Stimulated activated CD4-positive, alpha-beta T cell treated with anti-CD3 and anti-CD28 coated beads, Interleukin-15, amount 100 ng/mL, for 24 hours (primary cell): ENCODE data around the gene FAR2.
"Not testable (repeated sequence)": the region's sequence is repeated elsewhere in the genome, so short reads cannot be mapped to it uniquely, and the experiment has no call there.

Experiments
- DNase-seq: peaks from one replicate; pipeline ENCODE4 v3.0.0-alpha.2; 2020

The FAR2 gene

DNA sequence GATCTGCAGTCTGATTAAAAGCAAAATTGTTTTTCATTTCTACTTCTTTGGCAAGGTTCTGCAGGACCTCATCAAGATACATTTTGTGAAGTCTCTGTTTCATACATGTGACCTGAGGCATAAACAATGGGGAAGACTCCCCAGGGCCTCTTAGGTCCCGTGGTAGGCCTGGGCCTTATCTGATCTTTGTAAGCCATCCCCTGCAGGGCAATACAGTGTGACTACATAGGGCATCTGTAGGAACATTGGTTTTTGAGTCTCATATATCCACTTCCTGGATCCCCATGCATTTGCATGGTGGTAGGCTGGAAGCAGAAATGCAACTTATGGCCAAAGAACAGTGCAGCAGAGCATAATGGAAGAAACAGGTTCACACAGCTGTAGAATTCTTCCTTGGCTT is 6.0 kb downstream of the FAR2 start:
- DNase-seq: no peak

DNA sequence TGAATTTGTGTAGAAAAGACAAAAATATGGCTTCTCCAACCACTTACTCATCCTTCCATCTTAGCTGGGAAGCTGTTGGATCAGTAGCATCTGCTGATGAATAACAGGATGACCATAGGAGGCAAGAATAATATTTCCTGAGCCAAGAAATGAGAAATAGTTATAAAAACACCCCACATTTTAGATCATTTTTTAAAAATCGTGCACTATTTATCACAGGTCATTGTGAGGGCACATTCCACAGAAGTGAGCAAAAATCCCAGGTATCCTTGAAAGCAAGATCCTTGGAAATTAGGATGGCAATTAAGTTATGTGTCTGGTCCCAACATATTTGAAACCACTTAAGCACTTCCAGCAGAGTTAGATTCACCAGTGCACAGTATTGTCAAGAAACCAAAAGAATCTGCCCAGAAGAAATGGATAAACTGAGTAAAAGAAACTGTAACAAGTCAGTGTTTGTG is 8.4 kb downstream of the FAR2 start:
- DNase-seq: no peak

- DNase-seq: no peak
Measured at GRCh38 chr12:29158115-29158763, 9.2 kb downstream of the FAR2 start.

DNA sequence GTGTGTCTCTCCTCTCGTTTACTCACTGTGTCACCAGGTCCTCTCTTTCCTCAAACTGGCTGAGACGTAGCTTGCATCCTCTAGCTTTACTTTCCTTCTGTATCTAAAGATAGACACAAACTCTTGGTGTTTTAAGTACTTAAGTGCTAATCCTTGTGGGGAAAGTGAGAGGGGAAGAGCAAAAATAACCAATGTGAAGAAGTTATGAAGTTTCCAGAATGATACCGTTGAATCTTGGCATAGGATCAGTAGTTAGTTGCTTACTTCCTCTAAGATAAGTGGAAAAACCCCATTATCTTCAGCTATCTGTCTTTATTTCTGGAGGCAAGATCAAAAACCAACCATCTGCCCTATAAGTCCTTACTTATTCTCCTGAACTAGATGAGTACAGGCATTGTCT is 10.6 kb downstream of the FAR2 start:
- no peak for DNase-seq

- peak; percentile 19 for DNase-seq
Measured at GRCh38 chr12:29160230-29160629, 11.2 kb downstream of the FAR2 start.

- no peak for DNase-seq
Measured at GRCh38 chr12:29163146-29163545, 14.1 kb downstream of the FAR2 start.

GRCh38 chr12:29164477-29165393 is 15.7 kb downstream of the FAR2 start:
- no peak for DNase-seq

- DNase-seq: no peak
Measured at GRCh38 chr12:29167445-29167844, 18.4 kb downstream of the FAR2 start.

GRCh38 chr12:29167988-29168387 is 18.9 kb downstream of the FAR2 start:
- DNase-seq: no peak

GRCh38 chr12:29169978-29170377 is 20.9 kb downstream of the FAR2 start:
- DNase-seq: not testable (repeated sequence)

- DNase-seq: not testable (repeated sequence)
Measured at GRCh38 chr12:29170478-29171084, 21.5 kb downstream of the FAR2 start.

- DNase-seq: no peak
Measured at GRCh38 chr12:29171421-29172258, 22.6 kb downstream of the FAR2 start.

DNA sequence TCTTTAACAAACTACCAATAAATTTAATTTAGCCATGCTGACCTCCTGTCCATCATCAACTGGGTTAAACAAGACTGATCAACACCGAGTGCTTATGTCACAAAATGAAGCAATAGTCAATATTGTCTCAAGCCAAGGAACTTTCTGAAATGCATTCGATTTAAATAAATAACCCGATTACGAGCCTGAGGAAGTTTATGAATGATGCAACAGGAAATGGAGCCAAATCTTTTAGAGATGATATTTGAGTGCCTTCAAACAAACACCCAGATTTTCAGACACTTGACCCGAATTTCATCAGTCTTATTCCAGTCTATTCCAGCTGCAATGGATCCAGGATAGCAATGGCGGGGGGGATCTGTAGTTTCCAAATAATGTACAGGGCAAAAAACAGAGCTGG is 27.9 kb downstream of the FAR2 start:
- no peak for DNase-seq

- not testable (repeated sequence) for DNase-seq
Measured at GRCh38 chr12:29182247-29182646, 33.2 kb downstream of the FAR2 start.

GRCh38 chr12:29187756-29188155 is 38.7 kb downstream of the FAR2 start:
- no peak for DNase-seq

- DNase-seq: no peak
Measured at GRCh38 chr12:29191267-29191850, 42.3 kb downstream of the FAR2 start.

GRCh38 chr12:29198901-29199300 is 49.8 kb downstream of the FAR2 start:
- no peak for DNase-seq

GRCh38 chr12:29200586-29200985 is 51.5 kb downstream of the FAR2 start:
- no peak for DNase-seq

- DNase-seq: no peak
Measured at GRCh38 chr12:29201296-29201695, 52.2 kb downstream of the FAR2 start.

DNA sequence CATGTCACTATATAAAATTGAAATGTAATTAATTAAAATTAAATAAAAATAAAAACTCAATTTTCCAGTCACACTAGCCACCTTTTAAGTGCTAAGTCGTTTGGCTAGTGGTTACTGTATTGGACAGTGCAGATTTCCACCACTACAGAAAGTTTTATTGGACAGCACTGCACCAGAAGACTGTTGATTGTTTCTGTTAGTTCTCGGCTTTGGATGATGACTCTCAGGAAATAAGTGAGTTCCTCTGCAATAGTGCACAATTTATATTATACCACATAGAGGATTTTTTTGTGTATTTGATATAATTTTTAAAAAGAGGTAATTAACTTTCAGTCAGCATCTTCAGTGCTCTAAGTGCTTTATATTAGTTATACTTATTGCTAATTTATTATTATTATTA is 52.7 kb downstream of the FAR2 start:
- DNase-seq: no peak

GRCh38 chr12:29204521-29204920 is 55.4 kb downstream of the FAR2 start:
- DNase-seq: no peak

- no peak for DNase-seq
Measured at GRCh38 chr12:29207120-29207519, 58.0 kb downstream of the FAR2 start.
